ENCODE measurements around the gene MAPRE2. TPM values are rescaled to one million over a fixed set of nuclear protein-coding genes. Genes with fewer than 3 reads are reported as not detected.
A peak's percentile ranks its signal among the peaks of the same experiment; 100 is the strongest.

Gene MAPRE2
- 16.8 TPM for total RNA-seq

GRCh38 chr18:35040988-35041814, at the start of gene MAPRE2:
Gene MAPRE2 (plus strand): TSS chr18:35041413. CDS start chr18:35041540, 127 bp downstream.
- ATAC-seq (peak; percentile 97), DNase-seq (ENCODE audit: low spot score) (peak; percentile 99)

- no peak for ATAC-seq
- no peak for DNase-seq (ENCODE audit: low spot score)
Measured at GRCh38 chr18:34991561-34991960, 49.7 kb upstream of the MAPRE2 start.

- no peak for ATAC-seq
- no peak for DNase-seq (ENCODE audit: low spot score)
Measured at GRCh38 chr18:34993289-34993688, 47.9 kb upstream of the MAPRE2 start.

- DNase-seq (ENCODE audit: low spot score), result no peak
- ATAC-seq, result no peak
Measured at GRCh38 chr18:34995746-34996145, 45.5 kb upstream of the MAPRE2 start.

- DNase-seq (ENCODE audit: low spot score), result no peak
- no peak for ATAC-seq
Measured at GRCh38 chr18:34998661-34999060, 42.6 kb upstream of the MAPRE2 start.

- no peak for ATAC-seq
Measured at GRCh38 chr18:34999756-35000289, 41.4 kb upstream of the MAPRE2 start.

GRCh38 chr18:35000457-35000856, 40.8 kb upstream of the MAPRE2 start:
- no peak for DNase-seq (ENCODE audit: low spot score)
- no peak for ATAC-seq

More at GRCh38 chr18:34999756-35000289, 41.4 kb upstream of the MAPRE2 start:
- DNase-seq (ENCODE audit: low spot score), result no peak

GRCh38 chr18:35002120-35002519, 39.1 kb upstream of the MAPRE2 start:
- DNase-seq (ENCODE audit: low spot score), result no peak

GRCh38 chr18:35005963-35006577, 35.1 kb upstream of the MAPRE2 start:
- ATAC-seq, result peak; percentile 91
- DNase-seq (ENCODE audit: low spot score), result no peak

More at GRCh38 chr18:35002120-35002519, 39.1 kb upstream of the MAPRE2 start:
- peak; percentile 64 for ATAC-seq

- DNase-seq (ENCODE audit: low spot score), result no peak
- ATAC-seq, result no peak
Measured at GRCh38 chr18:35010156-35010555, 31.1 kb upstream of the MAPRE2 start.

GRCh38 chr18:35010993-35011392, 30.2 kb upstream of the MAPRE2 start:
- ATAC-seq (no peak), DNase-seq (ENCODE audit: low spot score) (no peak)

GRCh38 chr18:35019933-35020332, 21.3 kb upstream of the MAPRE2 start:
- DNase-seq (ENCODE audit: low spot score) (no peak), ATAC-seq (no peak)

- ATAC-seq, result no peak
- no peak for DNase-seq (ENCODE audit: low spot score)
Measured at GRCh38 chr18:35022426-35023001, 18.7 kb upstream of the MAPRE2 start.

GRCh38 chr18:35024196-35024595, 17.0 kb upstream of the MAPRE2 start:
- ATAC-seq, result no peak

GRCh38 chr18:35024965-35025364, 16.2 kb upstream of the MAPRE2 start:
- DNase-seq (ENCODE audit: low spot score), result peak; percentile 85
- peak; percentile 91 for ATAC-seq

More at GRCh38 chr18:35024196-35024595, 17.0 kb upstream of the MAPRE2 start:
- no peak for DNase-seq (ENCODE audit: low spot score)

GRCh38 chr18:35026407-35027061, 14.7 kb upstream of the MAPRE2 start:
- DNase-seq (ENCODE audit: low spot score), result no peak
- peak; percentile 16 for ATAC-seq

GRCh38 chr18:35027206-35027605, 14.0 kb upstream of the MAPRE2 start:
- ATAC-seq, result no peak
- DNase-seq (ENCODE audit: low spot score), result no peak

GRCh38 chr18:35028536-35028935, 12.7 kb upstream of the MAPRE2 start:
- ATAC-seq (no peak), DNase-seq (ENCODE audit: low spot score) (no peak)

GRCh38 chr18:35029103-35029502, 12.1 kb upstream of the MAPRE2 start:
- DNase-seq (ENCODE audit: low spot score), result no peak
- no peak for ATAC-seq

- DNase-seq (ENCODE audit: low spot score) (no peak), ATAC-seq (peak; percentile 76)
Measured at GRCh38 chr18:35029770-35030169, 11.4 kb upstream of the MAPRE2 start.

All from left lobe of liver (tissue), 2 donors.